IPS-18a (cell line): Measurements from ENCODE around the gene NR2C2.

Experiments
- H3K27ac ChIP-seq: one replicate; pipeline ENCODE4 v1.5.1; 2013; ENCODE audit warnings: low read length
- H3K27me3 ChIP-seq: one replicate; pipeline ENCODE4 v1.6.1; 2013; ENCODE audit warnings: mild to moderate bottlenecking, low read length; ENCODE audit not compliant: control insufficient read depth, insufficient read depth
- H3K36me3 ChIP-seq: one replicate; pipeline ENCODE4 v1.6.1; 2013; ENCODE audit warnings: low read depth, low read length; ENCODE audit not compliant: control insufficient read depth
- H3K4me1 ChIP-seq: one replicate; pipeline ENCODE4 v1.6.1; 2013; ENCODE audit warnings: low read depth, low read length; ENCODE audit not compliant: control insufficient read depth
- H3K4me3 ChIP-seq: one replicate; pipeline ENCODE4 v1.5.1; 2013; ENCODE audit warnings: low read length
- H3K9ac ChIP-seq: one replicate; pipeline ENCODE4 v1.6.1; 2013; ENCODE audit warnings: mild to moderate bottlenecking, low read length, moderate library complexity
- H3K9me3 ChIP-seq: one replicate; pipeline ENCODE4 v1.6.1; 2013; ENCODE audit warnings: low read depth, low read length; ENCODE audit not compliant: control insufficient read depth

Gene NR2C2

GRCh38 chr3:15079091-15079490, 131.7 kb downstream of the NR2C2 start:
- Histone ChIP-seq H3K27ac (no peak overlapping the region), H3K9me3 (no peaks in the 10 kb centered on the region), H3K4me3 (no peak overlapping the region), H3K4me1 (no peaks in the 10 kb centered on the region), H3K9ac (no peak overlapping the region), H3K36me3 (peaks cover 62% of the 10 kb centered on the region), H3K27me3 (no peaks in the 10 kb centered on the region)

GRCh38 chr3:15081960-15082664, 134.7 kb downstream of the NR2C2 start:
- Histone ChIP-seq H3K4me1 (no peaks in the 10 kb centered on the region), H3K9me3 (no peaks in the 10 kb centered on the region), H3K9ac (no peak overlapping the region), H3K27me3 (no peaks in the 10 kb centered on the region), H3K27ac (no peak overlapping the region), H3K36me3 (peaks cover 51% of the 10 kb centered on the region), H3K4me3 (no peak overlapping the region)

- no peaks in the 10 kb centered on the region for H3K9me3 ChIP-seq
- H3K27me3 ChIP-seq = no peaks in the 10 kb centered on the region
- H3K4me3 ChIP-seq = no peak overlapping the region
- H3K27ac ChIP-seq = no peak overlapping the region
- no peak overlapping the region for H3K9ac ChIP-seq
- no peaks in the 10 kb centered on the region for H3K4me1 ChIP-seq
- H3K36me3 ChIP-seq = peaks cover 41% of the 10 kb centered on the region
These were observed 135.9 kb downstream of the NR2C2 start for GRCh38 chr3:15083252-15083651.

GRCh38 chr3:15086263-15086662, 138.9 kb downstream of the NR2C2 start:
- H3K9ac ChIP-seq = no peak overlapping the region
- no peaks in the 10 kb centered on the region for H3K9me3 ChIP-seq
- no peaks in the 10 kb centered on the region for H3K4me1 ChIP-seq
- H3K27ac ChIP-seq = no peak overlapping the region
- no peak overlapping the region for H3K4me3 ChIP-seq
- no peaks in the 10 kb centered on the region for H3K27me3 ChIP-seq
- peaks cover 33% of the 10 kb centered on the region for H3K36me3 ChIP-seq

- no peak overlapping the region for H3K4me3 ChIP-seq
- H3K36me3 ChIP-seq = peaks cover 33% of the 10 kb centered on the region
- H3K4me1 ChIP-seq = no peaks in the 10 kb centered on the region
- H3K27me3 ChIP-seq = no peaks in the 10 kb centered on the region
- H3K9ac ChIP-seq = no peak overlapping the region
- no peak overlapping the region for H3K27ac ChIP-seq
- no peaks in the 10 kb centered on the region for H3K9me3 ChIP-seq
These were observed 139.3 kb downstream of the NR2C2 start for GRCh38 chr3:15086699-15087098.

GRCh38 chr3:15089201-15089600, 141.8 kb downstream of the NR2C2 start:
- Histone ChIP-seq H3K9ac (no peak overlapping the region), H3K4me3 (no peak overlapping the region), H3K27me3 (no peaks in the 10 kb centered on the region), H3K36me3 (peaks cover 21% of the 10 kb centered on the region), H3K27ac (no peak overlapping the region), H3K4me1 (no peaks in the 10 kb centered on the region), H3K9me3 (no peaks in the 10 kb centered on the region)

- H3K36me3 ChIP-seq = peaks cover 23% of the 10 kb centered on the region
- no peak overlapping the region for H3K4me3 ChIP-seq
- no peak overlapping the region for H3K9ac ChIP-seq
- H3K27me3 ChIP-seq = no peaks in the 10 kb centered on the region
- H3K4me1 ChIP-seq = no peaks in the 10 kb centered on the region
- no peaks in the 10 kb centered on the region for H3K9me3 ChIP-seq
- no peak overlapping the region for H3K27ac ChIP-seq
These were observed 144.2 kb downstream of the NR2C2 start for GRCh38 chr3:15091575-15091974.

GRCh38 chr3:15092686-15093085, 145.3 kb downstream of the NR2C2 start:
- Histone ChIP-seq H3K36me3 (peaks cover 23% of the 10 kb centered on the region), H3K4me3 (no peak overlapping the region), H3K27me3 (no peaks in the 10 kb centered on the region), H3K9me3 (no peaks in the 10 kb centered on the region), H3K4me1 (no peaks in the 10 kb centered on the region), H3K27ac (no peak overlapping the region), H3K9ac (no peak overlapping the region)

GRCh38 chr3:15094187-15094875, 146.9 kb downstream of the NR2C2 start:
- H3K4me3 ChIP-seq = no peak overlapping the region
- H3K9ac ChIP-seq = no peak overlapping the region
- H3K27me3 ChIP-seq = no peaks in the 10 kb centered on the region
- H3K27ac ChIP-seq = no peak overlapping the region
- no peaks in the 10 kb centered on the region for H3K4me1 ChIP-seq
- no peaks in the 10 kb centered on the region for H3K9me3 ChIP-seq
- peaks cover 23% of the 10 kb centered on the region for H3K36me3 ChIP-seq

- H3K27ac ChIP-seq = no peak overlapping the region
- no peaks in the 10 kb centered on the region for H3K9me3 ChIP-seq
- no peak overlapping the region for H3K4me3 ChIP-seq
- no peaks in the 10 kb centered on the region for H3K4me1 ChIP-seq
- H3K9ac ChIP-seq = no peak overlapping the region
- H3K27me3 ChIP-seq = no peaks in the 10 kb centered on the region
- peaks cover 17% of the 10 kb centered on the region for H3K36me3 ChIP-seq
These were observed 148.7 kb downstream of the NR2C2 start for GRCh38 chr3:15096046-15096445.

- H3K4me1 ChIP-seq = no peaks in the 10 kb centered on the region
- no peaks in the 10 kb centered on the region for H3K9me3 ChIP-seq
- peaks cover 17% of the 10 kb centered on the region for H3K36me3 ChIP-seq
- H3K27ac ChIP-seq = no peak overlapping the region
- peak overlapping the region; percentile 97 for H3K4me3 ChIP-seq
- no peaks in the 10 kb centered on the region for H3K27me3 ChIP-seq
- H3K9ac ChIP-seq = peak overlapping the region; percentile 64
These were observed 150.5 kb downstream of the NR2C2 start for GRCh38 chr3:15097891-15098290.
